A673 (cell line): Measurements from ENCODE around the gene PAK3. TPM values are rescaled to one million over a fixed set of nuclear protein-coding genes. Genes with fewer than 3 reads are reported as not detected.

Experiments
- BruUV-seq: library from RNA; stranded (reverse); fragments of 400-500 nt; replicated peaks from 2 replicates; lab custom pipeline; 2021; lab: Mats Ljungman, UMichigan
- CTCF ChIA-PET: fragments of 300-600 bp; sonication (Branson Sonifier 250); formaldehyde crosslinking; loops from one replicate; lab custom pipeline; 2022; ENCODE audit warnings: antibody characterized with exemption; lab: Charles Lee
- POLR2A ChIA-PET: fragments of 300-600 bp; sonication (Branson Sonifier 250); formaldehyde crosslinking; loops from one replicate; lab custom pipeline; 2022; ENCODE audit warnings: antibody characterized with exemption; ENCODE audit not compliant: low non-redundant PET; lab: Charles Lee
- DNase-seq: peaks from one replicate; pipeline ENCODE4 v3.0.0-alpha.2; 2015; ENCODE audit warnings: low spot score
- H3K27ac ChIP-seq: fragments of 200-600 bp; sonication (generic); 2 replicates; pipeline ENCODE4 v1.5.1; 2016; ENCODE audit warnings: mixed run types, low read depth, mild to moderate bottlenecking, mixed read lengths, antibody characterized with exemption, low read length; ENCODE audit not compliant: poor library complexity, severe bottlenecking
- H3K27me3 ChIP-seq: fragments of 200-600 bp; sonication (generic); replicated peaks from 2 replicates; pipeline ENCODE4 v1.6.1; 2017; ENCODE audit warnings: mixed run types, low read depth, mild to moderate bottlenecking, mixed read lengths, antibody characterized with exemption, low read length; ENCODE audit not compliant: insufficient read depth, poor library complexity
- H3K36me3 ChIP-seq: fragments of 200-600 bp; sonication (generic); 2 replicates; pipeline ENCODE4 v1.6.1; 2016; ENCODE audit warnings: mixed run types, mild to moderate bottlenecking, mixed read lengths, antibody characterized with exemption, low read length; ENCODE audit not compliant: insufficient read depth, poor library complexity, severe bottlenecking
- H3K4me1 ChIP-seq: fragments of 200-600 bp; sonication (generic); 2 replicates; pipeline ENCODE4 v1.6.1; 2017; ENCODE audit warnings: mixed run types, mild to moderate bottlenecking, mixed read lengths, antibody characterized with exemption, low read length; ENCODE audit not compliant: insufficient read depth, poor library complexity, severe bottlenecking
- H3K4me3 ChIP-seq: fragments of 200-600 bp; sonication (generic); 2 replicates; pipeline ENCODE4 v1.5.1; 2016; ENCODE audit warnings: low read depth, mixed run types, mild to moderate bottlenecking, mixed read lengths, low read length; ENCODE audit not compliant: poor library complexity, severe bottlenecking
- H3K9me3 ChIP-seq: fragments of 200-600 bp; sonication (generic); 2 replicates; pipeline ENCODE4 v1.6.1; 2016; ENCODE audit warnings: mixed run types, low read depth, mild to moderate bottlenecking, mixed read lengths, antibody characterized with exemption, low read length; ENCODE audit not compliant: poor library complexity, severe bottlenecking
- EZH2 ChIP-seq: fragments of 200-600 bp; sonication (generic); IDR thresholded peaks from 2 replicates; pipeline ENCODE4 v1.6.1; 2017; ENCODE audit warnings: borderline replicate concordance, low read depth, mild to moderate bottlenecking, mixed read lengths, antibody characterized with exemption, low read length; ENCODE audit not compliant: poor library complexity, severe bottlenecking
- intact Hi-C: fragments of 100-400 bp; cut with micrococcal nuclease; formaldehyde crosslinking; loops from one replicate; pipeline ENCODE4 v1.10.0; 2022; ENCODE audit not compliant: unreplicated experiment
- total RNA-seq: library from RNA; stranded (reverse); gene quantifications from 2 replicates; pipeline ENCODE4 v1.2.3, GENCODE V29; 2021
- TF ChIP-seq, protein P1 (sequence below): fragments of 300-800, 200-600 bp; sonication (generic); conservative IDR thresholded peaks from 2 replicates; pipeline ENCODE4 v1.5.1; 2017; ENCODE audit warnings: low read depth, mild to moderate bottlenecking, antibody characterized with exemption, low read length, moderate library complexity, mixed read lengths

The PAK3 gene
- total RNA-seq, 1 experiment from 2014 or later, result not detected

DNA sequence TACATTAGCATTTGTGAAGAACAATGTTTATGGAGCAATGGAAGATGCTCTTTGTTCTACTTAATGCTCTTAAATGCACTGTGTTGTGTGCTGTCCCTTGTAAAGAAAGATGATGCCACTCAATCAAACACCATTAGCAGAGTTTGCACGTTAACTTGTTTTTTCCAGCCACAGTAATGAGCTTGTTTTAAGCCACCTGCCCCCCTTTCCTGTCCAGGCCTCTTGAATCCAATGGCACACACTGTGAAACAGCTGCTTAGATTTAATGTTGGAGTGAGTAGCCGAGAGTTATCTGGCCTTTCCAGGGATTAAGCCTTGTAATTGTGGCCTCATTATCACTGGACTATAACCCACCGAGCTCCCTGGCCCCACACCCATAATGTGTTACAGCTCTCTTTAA, 86.0 kb downstream of the PAK3 start:
- ChIA-PET CTCF (no interaction called here), POLR2A (no interaction called here)
- intact Hi-C loops, result no loop called here
- H3K4me1 ChIP-seq, result no peaks in the 10 kb centered on the region
- no TSS peak for BruUV-seq
- DNase-seq, result no peak
- no peak for TF ChIP-seq EZH2
- TF ChIP-seq, protein P1, sequence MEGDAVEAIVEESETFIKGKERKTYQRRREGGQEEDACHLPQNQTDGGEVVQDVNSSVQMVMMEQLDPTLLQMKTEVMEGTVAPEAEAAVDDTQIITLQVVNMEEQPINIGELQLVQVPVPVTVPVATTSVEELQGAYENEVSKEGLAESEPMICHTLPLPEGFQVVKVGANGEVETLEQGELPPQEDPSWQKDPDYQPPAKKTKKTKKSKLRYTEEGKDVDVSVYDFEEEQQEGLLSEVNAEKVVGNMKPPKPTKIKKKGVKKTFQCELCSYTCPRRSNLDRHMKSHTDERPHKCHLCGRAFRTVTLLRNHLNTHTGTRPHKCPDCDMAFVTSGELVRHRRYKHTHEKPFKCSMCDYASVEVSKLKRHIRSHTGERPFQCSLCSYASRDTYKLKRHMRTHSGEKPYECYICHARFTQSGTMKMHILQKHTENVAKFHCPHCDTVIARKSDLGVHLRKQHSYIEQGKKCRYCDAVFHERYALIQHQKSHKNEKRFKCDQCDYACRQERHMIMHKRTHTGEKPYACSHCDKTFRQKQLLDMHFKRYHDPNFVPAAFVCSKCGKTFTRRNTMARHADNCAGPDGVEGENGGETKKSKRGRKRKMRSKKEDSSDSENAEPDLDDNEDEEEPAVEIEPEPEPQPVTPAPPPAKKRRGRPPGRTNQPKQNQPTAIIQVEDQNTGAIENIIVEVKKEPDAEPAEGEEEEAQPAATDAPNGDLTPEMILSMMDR, result no peak
- no peaks in the 10 kb centered on the region for H3K9me3 ChIP-seq
- peaks cover 14% of the 10 kb centered on the region for H3K27me3 ChIP-seq
- H3K4me3 ChIP-seq, result no peak overlapping the region
- no peak overlapping the region for H3K27ac ChIP-seq
- no peaks in the 10 kb centered on the region for H3K36me3 ChIP-seq

DNA sequence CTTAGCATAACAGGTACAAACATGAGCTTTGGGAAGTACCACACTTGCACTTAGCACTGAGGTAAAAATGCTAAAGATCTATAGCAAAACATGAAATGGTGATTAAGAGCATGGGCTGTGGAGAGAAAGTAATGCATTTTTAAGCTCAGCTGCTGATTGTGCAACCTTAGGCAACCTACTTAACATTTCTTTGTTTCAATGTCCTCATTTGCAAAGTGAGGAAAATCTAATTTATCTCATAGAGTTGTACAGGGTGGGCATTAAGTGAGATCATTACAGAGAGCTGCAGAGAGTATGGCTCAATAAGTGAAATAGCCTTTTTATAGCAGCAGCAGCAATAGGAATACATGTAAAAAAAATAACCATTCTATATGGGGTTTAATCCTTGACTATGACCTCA, 87.0 kb downstream of the PAK3 start:
- Histone ChIP-seq H3K9me3 (no peaks in the 10 kb centered on the region), H3K36me3 (no peaks in the 10 kb centered on the region), H3K27me3 (peaks cover 8% of the 10 kb centered on the region), H3K4me1 (no peaks in the 10 kb centered on the region), H3K4me3 (no peak overlapping the region), H3K27ac (no peak overlapping the region)
- ChIA-PET CTCF (no interaction called here), POLR2A (no interaction called here)
- DNase-seq, result no peak
- no TSS peak for BruUV-seq
- TF ChIP-seq EZH2, result no peak
- TF ChIP-seq, protein P1, result no peak
- intact Hi-C loops, result no loop called here

DNA sequence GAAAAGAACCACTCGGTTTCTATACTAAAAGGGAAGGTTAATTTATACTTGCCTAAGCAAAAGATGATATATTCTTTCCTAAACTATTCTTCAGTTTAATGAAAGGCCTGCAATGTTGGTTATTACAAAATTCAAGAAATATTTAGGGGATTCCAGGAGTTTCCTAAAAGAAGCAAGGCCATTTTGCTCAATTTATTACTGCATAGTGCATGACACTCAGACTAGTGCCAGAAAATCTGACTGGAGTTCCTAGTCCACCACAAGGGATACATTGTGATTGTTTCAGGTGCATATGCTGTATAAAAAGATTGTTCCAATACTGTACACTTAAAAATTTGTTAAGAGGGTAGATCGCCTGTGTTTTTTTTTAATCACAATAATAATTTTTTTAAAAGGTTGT, 95.6 kb downstream of the PAK3 start:
- no peak overlapping the region for H3K27ac ChIP-seq
- no TSS peak for BruUV-seq

More for the DNA sequence above, 95.6 kb downstream of the PAK3 start:
- Histone ChIP-seq H3K27me3 (peaks cover 26% of the 10 kb centered on the region), H3K4me1 (no peaks in the 10 kb centered on the region), H3K36me3 (no peaks in the 10 kb centered on the region), H3K4me3 (no peak overlapping the region), H3K9me3 (no peaks in the 10 kb centered on the region)
- POLR2A ChIA-PET, result no interaction called here
- TF ChIP-seq, protein P1, result no peak
- TF ChIP-seq EZH2, result no peak
- CTCF ChIA-PET, result no interaction called here
- no peak for DNase-seq
- intact Hi-C loops, result no loop called here
